Measurements from ENCODE around the gene RHOF.

GRCh38 chr12:121819212-121819949 lies 25.9 kb upstream of the RHOF start:
- no peak for TF ChIP-seq CTCF (IDR thresholded peaks at IDR 0.05)
- no peak for TF ChIP-seq POLR2A (IDR thresholded peaks at IDR 0.05)
